ENCODE results near the gene IMPDH2.

GRCh38 chr3:49057268-49057667, 28.1 kb upstream of the IMPDH2 start:
- no peak for TF ChIP-seq POLR2A (IDR thresholded peaks at IDR 0.05)
- TF ChIP-seq CTCF (IDR thresholded peaks at IDR 0.05) = no peak
